HG02763 (cell line): Measurements from ENCODE around the gene ZC3H12A.
"Not testable (repeated sequence)": the region's sequence is repeated elsewhere in the genome, so short reads cannot be mapped to it uniquely, and the experiment has no call there.

Source experiments
- ATAC-seq: cut with Tn5 transposase; IDR thresholded peaks from one replicate; pipeline ENCODE4 v1.9.1; 2021; ENCODE audit warnings: mild to moderate bottlenecking, moderate library complexity; ENCODE audit not compliant: unreplicated experiment

The ZC3H12A gene

DNA sequence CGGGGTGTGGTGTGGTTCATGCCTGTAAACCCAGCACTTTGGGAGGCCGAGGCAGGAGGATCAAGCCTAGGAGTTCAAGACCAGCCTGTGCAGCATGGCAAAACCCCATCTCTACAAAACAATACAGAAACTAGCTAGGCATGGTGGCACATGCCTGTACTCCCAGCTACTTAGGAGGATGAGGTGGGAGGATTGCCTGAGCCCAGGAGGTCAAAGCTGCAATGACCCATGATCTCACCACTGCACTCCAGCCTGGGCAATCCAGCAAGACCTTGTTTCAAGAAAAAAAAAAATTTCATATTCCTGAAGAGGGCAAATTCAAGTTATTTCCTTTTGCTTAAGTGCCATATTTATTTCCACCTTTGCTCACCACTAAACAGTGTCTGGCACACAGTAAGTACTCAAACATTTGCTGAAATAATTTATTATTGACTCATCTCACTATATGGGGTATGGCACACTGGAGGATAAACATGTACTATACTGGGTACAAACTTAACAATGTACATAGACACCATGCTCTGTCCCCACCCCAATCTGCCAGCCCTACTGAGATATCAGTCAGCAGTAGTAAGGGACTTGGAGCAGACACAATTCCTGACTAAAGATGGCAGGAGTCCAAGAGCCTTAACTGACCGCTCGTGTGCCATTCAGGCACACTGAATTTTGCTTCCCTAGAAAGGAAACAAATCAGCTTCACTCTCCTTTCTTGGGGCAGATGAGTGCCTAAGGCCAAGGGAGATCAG lies 24.7 kb downstream of the ZC3H12A start:
- ATAC-seq = no peak

DNA sequence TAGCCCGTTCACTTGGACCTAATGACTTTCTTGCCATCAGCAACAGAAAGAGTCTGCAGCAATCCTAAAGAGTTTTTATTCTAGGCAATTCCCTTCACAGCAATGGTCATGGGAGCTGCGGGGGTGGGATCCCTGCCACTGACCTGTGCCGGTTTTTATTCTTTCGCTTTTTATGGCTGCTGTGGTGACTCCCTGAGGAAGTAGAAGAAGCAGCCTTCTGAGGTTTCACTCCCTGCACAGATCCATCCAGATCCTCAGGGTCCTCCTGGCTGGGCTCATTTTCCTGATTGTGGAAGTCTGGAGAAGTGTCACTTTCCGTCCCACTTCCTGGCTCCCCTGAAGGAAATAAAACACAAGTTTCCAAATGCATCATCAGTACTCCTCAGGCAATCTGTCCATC lies 27.3 kb downstream of the ZC3H12A start:
- no peak for ATAC-seq

GRCh38 chr1:37502104-37502503 lies 27.7 kb downstream of the ZC3H12A start:
- ATAC-seq = no peak

GRCh38 chr1:37502791-37503190 lies 28.4 kb downstream of the ZC3H12A start:
- not testable (repeated sequence) for ATAC-seq

GRCh38 chr1:37506740-37507139 lies 32.4 kb downstream of the ZC3H12A start:
- ATAC-seq = no peak

GRCh38 chr1:37509181-37509580 lies 34.8 kb downstream of the ZC3H12A start:
- ATAC-seq = no peak

- peak; percentile 12 for ATAC-seq
Observed at GRCh38 chr1:37513795-37514349, 39.5 kb downstream of the ZC3H12A start.

GRCh38 chr1:37514350-37515184 lies 40.2 kb downstream of the ZC3H12A start, which contains the start of gene MEAF6:
Gene MEAF6, minus strand, starts transcription at chr1:37514766. Its CDS starts 20 bp downstream, at chr1:37514746.
- ATAC-seq = peak; percentile 93

DNA sequence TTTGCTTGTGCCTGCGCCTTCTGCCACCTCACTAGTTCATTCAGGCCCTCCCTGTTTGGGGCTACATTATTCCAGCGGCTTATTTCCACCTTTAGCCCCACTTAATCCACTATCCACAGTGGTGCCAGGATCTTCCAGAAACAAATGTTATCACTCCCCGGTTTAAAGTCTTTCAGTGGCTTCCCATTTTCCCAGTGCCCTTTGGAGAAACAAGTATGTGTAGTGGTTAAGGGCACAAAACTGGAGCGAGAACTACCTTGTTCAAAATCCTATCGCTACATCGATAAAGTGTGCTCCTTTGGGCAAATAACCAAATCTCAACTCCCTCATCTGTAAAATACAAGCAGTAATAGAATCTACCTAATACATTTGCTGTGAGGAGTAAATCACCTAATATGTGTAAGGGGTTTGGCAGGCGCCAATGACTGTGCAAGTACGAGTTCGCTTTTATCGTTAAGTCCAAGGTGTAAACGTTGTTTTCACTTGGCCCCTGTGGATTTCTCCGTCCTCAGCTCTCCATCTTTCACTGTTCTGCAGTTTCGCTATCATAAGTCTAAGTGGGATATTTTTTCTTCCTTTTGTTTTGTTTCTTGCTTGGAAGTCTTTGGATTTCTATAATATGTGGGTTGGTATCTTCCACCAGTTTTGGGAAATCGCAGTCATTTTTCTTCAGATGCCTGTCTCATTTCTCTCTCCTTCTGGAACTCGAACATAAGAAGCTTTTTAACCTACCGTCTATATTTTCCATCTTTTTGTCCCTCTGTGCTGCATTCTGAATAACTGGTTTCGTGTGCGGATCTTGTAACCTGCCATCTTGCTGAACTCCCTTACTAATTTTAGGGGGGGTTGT lies 41.0 kb downstream of the ZC3H12A start:
- ATAC-seq = no peak

DNA sequence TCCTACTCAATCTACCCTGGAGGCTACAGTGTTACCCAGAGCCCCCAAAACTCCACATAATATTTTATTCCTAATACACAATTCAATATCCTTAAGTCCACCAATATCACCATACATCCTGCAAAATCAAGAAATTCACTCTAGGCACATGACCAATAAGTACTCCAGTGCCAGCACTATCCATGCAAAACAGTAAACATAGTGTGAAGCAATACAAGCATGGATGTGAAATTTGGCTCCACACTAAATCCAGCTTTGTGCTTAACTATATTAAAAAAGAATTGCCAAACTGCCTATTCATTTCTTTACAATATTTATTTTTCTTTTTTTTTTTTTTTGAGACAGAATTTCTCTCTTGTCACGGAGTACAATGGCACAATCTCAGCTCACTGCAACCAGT lies 43.2 kb downstream of the ZC3H12A start:
- ATAC-seq = no peak

DNA sequence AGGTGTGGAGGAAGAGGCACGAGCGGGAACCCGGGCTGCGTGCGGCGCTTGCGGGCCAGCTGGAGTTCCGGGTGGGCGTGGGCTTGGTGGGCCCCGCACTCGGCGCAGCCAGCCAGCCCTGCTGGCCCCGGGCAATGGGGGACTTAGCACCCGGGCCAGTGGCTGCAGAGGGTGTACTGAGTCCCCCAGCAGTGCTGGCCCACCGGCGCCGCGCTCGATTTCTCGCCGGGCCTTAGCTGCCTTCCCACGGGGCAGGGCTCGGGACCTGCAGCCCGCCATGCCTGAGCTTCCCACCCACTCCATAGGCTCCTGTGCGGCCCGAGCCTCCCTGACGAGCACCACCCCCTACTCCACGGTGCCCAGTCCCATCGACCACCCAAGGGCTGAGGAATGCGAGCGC lies 43.9 kb downstream of the ZC3H12A start:
- not testable (repeated sequence) for ATAC-seq

DNA sequence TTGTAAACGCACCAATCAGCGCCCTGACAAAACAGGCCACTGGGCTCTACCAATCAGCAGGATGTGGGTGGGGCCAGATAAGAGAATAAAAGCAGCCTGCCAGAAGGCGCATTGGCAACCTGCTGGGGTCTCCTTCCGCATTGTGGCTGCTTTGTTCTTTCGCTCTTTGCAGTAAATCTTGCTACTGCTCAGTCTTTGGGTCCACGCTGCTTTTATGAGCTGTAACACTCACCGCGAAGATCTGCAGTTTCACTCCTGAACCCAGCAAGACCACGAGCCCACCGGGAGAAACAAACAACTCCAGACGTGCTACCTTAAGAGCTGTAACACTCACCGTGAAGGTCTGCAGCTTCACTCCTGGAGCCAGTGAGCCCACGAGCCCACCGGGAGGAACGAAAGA lies 44.5 kb downstream of the ZC3H12A start:
- ATAC-seq = not testable (repeated sequence)

- no peak for ATAC-seq
Observed at GRCh38 chr1:37519613-37520012, 45.2 kb downstream of the ZC3H12A start.

- not testable (repeated sequence) for ATAC-seq
Observed at GRCh38 chr1:37529888-37530287, 55.5 kb downstream of the ZC3H12A start.

DNA sequence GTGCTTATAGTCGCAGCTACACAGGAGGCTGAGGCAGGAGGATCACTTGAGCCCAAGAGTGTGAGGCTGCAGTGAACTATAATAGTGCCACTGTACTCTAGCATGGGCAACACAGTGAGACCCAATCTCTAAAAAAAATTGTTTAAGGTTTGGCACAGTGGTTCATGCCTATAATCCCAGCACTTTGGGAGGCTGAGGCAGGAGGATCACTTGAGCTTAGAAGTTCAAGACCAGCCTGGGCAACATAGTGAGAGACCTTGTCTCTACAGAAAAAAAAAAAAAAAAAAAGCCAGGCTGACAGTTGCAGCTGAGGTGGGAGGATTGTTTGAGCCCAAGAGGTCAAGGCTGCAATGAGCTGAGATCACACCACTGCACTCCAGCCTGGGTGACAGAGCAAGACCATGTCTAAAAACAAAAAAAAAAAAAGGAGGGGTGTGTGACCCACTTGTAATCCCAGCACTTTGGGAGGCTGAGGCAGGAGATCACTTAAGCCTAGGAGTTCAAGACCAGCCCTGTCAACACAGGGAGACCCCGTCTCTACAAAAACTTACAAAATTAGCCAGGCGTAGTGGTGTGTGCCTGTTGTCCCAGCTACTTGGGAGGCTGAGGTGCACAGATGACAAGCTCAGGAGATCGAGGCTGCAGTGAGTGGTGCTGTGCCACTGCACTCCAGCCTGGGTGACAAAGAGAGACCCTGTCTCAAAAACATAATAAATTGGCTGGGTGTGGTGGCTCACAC lies 58.2 kb downstream of the ZC3H12A start:
- ATAC-seq = not testable (repeated sequence)

DNA sequence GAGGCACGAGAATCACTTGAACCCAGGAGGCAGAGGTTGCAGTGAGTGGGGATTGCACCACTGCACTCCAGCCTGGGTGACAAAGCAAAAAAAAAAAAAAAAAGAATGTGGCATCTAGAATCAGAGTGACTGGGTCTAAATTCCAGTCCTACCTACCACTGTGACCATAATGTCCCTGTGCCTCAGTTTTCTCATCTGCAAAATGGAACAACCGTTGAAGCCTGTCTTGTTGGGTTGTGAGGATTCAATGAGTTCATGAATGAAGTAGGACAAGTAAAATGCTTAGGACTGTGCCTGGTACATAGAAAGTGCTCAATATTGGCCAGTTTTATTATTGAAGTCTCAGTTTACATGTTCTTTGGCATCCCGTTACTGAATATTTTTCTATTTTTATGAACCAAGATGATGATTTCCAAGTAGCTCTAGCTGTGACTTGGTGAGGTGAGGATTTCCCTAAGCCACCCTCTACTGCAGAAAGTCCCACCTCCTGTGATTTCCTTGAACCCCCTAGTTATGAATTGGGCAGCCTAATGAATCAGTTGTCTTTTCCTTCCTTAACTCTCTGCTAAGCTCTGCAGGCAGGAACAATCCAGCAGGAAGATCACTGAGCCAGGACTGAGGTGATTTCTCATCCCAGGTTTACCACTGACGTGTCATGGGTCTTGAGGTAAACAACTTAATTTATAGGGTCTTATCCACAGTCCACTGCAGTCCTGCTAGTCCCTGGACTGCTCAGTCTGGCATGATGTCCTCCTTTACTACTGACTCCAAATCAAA lies 59.1 kb downstream of the ZC3H12A start:
- ATAC-seq = no peak
